ENCODE results near the gene DMRT3.

DNA sequence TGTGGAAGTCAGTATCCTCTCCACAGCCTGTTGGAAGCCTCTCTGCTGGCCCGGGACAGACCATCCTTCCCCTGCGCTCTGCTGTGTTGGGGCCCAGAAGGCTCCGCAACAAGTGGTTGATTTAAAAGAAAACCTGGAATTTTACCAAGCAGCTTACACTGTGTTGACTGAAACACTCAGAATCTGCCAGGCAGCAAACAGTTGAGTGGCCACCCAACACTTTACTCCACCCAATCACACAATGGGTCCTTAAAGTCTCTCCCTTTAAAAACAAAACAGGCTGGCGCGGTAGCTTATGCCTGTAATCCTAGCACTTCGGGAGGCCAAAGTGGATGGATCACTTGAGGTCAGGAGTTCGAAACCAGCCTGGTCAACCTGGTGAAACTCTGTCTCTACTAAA is 28.0 kb upstream of the DMRT3 start:
- no peak for TF ChIP-seq CTCF (IDR thresholded peaks at IDR 0.05; ENCODE audit: borderline replicate concordance, extremely low read depth, low read length, poor library complexity, severe bottlenecking)
- no peak for TF ChIP-seq EZH2 (IDR thresholded peaks at IDR 0.05; ENCODE audit: borderline replicate concordance, low read depth, low read length, severe bottlenecking)
